ENCODE results near the gene RNF207.

RNF207 gene

DNA sequence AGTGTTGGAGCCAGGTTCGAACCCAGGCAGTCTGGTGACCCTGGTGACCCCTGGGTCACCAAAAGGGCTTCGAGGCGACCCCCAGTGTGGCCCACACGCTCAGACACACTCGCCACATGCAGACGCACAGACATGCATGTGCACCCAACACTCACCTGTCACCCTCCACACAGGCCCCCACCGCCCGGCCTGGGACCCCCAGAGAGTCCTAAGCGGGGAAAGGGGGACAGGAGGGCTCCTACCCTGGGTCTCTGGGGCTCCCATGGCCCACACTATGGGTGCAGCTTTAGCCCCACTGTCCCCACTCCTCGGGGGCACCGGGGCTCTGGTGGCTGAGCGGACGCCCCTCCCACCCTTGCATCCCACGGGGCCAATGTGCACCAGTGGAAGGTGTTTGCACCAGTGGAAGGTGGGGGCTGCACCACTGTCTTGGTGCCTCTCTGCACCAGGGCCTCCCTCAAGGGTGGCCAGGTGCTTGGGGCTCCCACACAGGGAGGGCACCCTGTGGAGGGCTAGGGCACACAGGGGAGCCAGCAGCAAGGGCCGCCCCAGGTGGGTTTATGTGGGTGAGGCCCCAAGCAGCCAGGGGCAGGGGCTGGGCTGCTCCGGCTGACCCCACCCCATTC is 35.7 kb upstream of the RNF207 start:
- no peak for TF ChIP-seq TEAD4 (IDR thresholded peaks at IDR 0.05)
- TF ChIP-seq NFIC (IDR thresholded peaks at IDR 0.05) = no peak

DNA sequence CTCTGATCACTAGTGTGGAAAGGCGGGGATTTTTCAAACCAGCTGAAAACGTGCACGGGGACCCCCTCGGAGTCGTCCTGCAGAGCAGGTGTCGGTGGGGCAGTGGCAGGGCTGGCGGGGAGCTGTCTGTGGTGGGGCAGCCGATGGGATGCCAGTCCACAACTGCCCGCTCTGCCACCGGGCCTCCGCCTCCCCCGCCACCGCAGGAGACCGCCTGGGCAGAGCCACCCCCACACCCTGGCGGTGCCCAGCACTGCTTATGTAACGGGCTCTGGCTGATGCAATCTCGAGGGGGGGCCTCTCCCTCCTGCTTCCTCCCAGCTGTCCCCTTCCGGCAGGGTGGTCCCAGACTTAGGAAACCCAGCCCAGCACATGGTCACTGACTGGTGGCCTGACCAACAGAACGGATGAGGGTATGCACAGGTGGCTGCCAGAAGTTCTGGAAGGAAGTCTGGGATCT is 35.1 kb upstream of the RNF207 start:
- TF ChIP-seq RAD21 (IDR thresholded peaks at IDR 0.05; ENCODE audit: low read depth) = no peak
- TF ChIP-seq TAF1 (IDR thresholded peaks at IDR 0.05; ENCODE audit: low read depth) = no peak
- TF ChIP-seq TCF12 (IDR thresholded peaks at IDR 0.05; ENCODE audit: low read depth) = no peak
- TF ChIP-seq MAX (IDR thresholded peaks at IDR 0.05) = 0 out of 2 replicates have a peak, but pooled peaks have one; percentile 15
- no peak for TF ChIP-seq YY1 (IDR thresholded peaks at IDR 0.05; ENCODE audit: low read depth)
- TF ChIP-seq EP300 (IDR thresholded peaks at IDR 0.05; ENCODE audit: borderline replicate concordance) = no peak
- peak; percentile 39; the same call in 1 of the 2 replicates for TF ChIP-seq REST (IDR thresholded peaks at IDR 0.05; ENCODE audit: low read depth)
- no peak for TF ChIP-seq USF1 (IDR thresholded peaks at IDR 0.05)
- no peak for TF ChIP-seq NFIC (IDR thresholded peaks at IDR 0.05)
- no peak for TF ChIP-seq TEAD4 (IDR thresholded peaks at IDR 0.05)
- TF ChIP-seq EGR1 (IDR thresholded peaks at IDR 0.05) = peak; percentile 63
- peak; percentile 62; the same call in 1 of the 2 replicates for TF ChIP-seq ZBTB7A (IDR thresholded peaks at IDR 0.05; ENCODE audit: low read depth)
- 0 out of 2 replicates have a peak, but pooled peaks have one; percentile 50 for TF ChIP-seq CEBPB (IDR thresholded peaks at IDR 0.05)

DNA sequence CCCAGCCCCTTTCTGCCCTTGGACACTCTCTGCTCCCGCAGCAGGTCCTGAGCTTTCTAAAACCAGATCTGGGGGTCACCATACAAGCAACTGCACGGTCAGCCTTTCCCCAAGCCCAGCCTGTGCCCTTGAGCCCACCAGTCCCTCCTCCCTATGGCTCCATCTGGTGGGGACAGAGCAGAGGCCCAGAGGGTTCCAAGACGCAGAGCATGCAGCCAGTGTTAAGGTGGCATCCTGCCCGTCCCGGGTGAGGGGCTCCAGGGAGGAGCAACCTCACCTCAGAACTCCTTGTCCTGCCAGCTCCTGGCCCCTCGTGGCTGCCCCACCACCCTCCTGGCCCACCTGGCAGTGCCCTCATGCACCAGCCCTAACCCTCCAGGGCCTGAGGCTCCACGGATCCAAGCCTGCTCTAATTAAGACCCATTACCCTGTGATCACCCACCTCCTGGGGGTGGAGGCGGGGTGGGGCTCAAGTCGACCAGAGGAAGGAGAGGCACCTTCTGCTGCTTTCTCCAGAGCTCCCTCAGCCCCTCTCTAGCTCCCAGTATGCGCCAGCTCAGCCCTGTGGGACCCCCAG is 34.3 kb upstream of the RNF207 start:
- TF ChIP-seq RAD21 (IDR thresholded peaks at IDR 0.05; ENCODE audit: low read depth) (peak; percentile 55; the same call in 1 of the 2 replicates), CEBPB (IDR thresholded peaks at IDR 0.05) (no peak), MAX (IDR thresholded peaks at IDR 0.05) (no peak), REST (IDR thresholded peaks at IDR 0.05; ENCODE audit: low read depth) (no peak), EP300 (IDR thresholded peaks at IDR 0.05; ENCODE audit: borderline replicate concordance) (no peak)

- TF ChIP-seq EP300 (IDR thresholded peaks at IDR 0.05; ENCODE audit: borderline replicate concordance) = no peak
- TF ChIP-seq RAD21 (IDR thresholded peaks at IDR 0.05; ENCODE audit: low read depth) = no peak
- TF ChIP-seq TAF1 (IDR thresholded peaks at IDR 0.05; ENCODE audit: low read depth) = no peak
- TF ChIP-seq TCF12 (IDR thresholded peaks at IDR 0.05; ENCODE audit: low read depth) = no peak
- TF ChIP-seq MAX (IDR thresholded peaks at IDR 0.05) = no peak
- TF ChIP-seq CEBPB (IDR thresholded peaks at IDR 0.05) = no peak
- TF ChIP-seq EGR1 (IDR thresholded peaks at IDR 0.05) = no peak
- TF ChIP-seq FOXM1 (IDR thresholded peaks at IDR 0.05; ENCODE audit: borderline replicate concordance, low read depth) = no peak
- TF ChIP-seq CREB1 (IDR thresholded peaks at IDR 0.05; ENCODE audit: low read depth) = no peak
- TF ChIP-seq YY1 (IDR thresholded peaks at IDR 0.05; ENCODE audit: low read depth) = no peak
- TF ChIP-seq NFIC (IDR thresholded peaks at IDR 0.05) = no peak
- no peak for TF ChIP-seq ZBTB7A (IDR thresholded peaks at IDR 0.05; ENCODE audit: low read depth)
- TF ChIP-seq USF1 (IDR thresholded peaks at IDR 0.05) = no peak
- TF ChIP-seq TEAD4 (IDR thresholded peaks at IDR 0.05) = no peak
These were observed 33.4 kb upstream of the RNF207 start for GRCh38 chr1:6172549-6172948.

- TF ChIP-seq REST (IDR thresholded peaks at IDR 0.05; ENCODE audit: low read depth) = no peak
- TF ChIP-seq EGR1 (IDR thresholded peaks at IDR 0.05) = no peak
These were observed 31.1 kb upstream of the RNF207 start for GRCh38 chr1:6174621-6175410.
